ENCODE data around the gene C3orf49. TPM values are rescaled to one million over a fixed set of nuclear protein-coding genes. Genes with fewer than 3 reads are reported as not detected.
A peak's percentile ranks its signal among the peaks of the same experiment; 100 is the strongest.

The C3orf49 gene
- total and polyA plus RNA-seq, 8 donors: 0.66 to 1.3 (median 1.0) TPM; not detected in 2

GRCh38 chr3:63808633-63809032 lies 10.5 kb upstream of the C3orf49 start:
- peak overlapping the region in 1 of 2 donors; percentile 78 for H3K27ac ChIP-seq
- intact Hi-C loops (cut with DNase I): no loop called here
- no peaks in the 10 kb centered on the region for H3K27me3 ChIP-seq
- no peak overlapping the region for H3K4me3 ChIP-seq
- ATAC-seq: no peak
- no peaks in the 10 kb centered on the region for H3K36me3 ChIP-seq
- no peaks in the 10 kb centered on the region for H3K9me3 ChIP-seq
- H3K4me1 ChIP-seq: no peaks in the 10 kb centered on the region
- no peak for TF ChIP-seq CTCF (IDR thresholded peaks at IDR 0.05)
- DNase-seq: no peak

- Histone ChIP-seq H3K27ac (no peak overlapping the region), H3K27me3 (no peaks in the 10 kb centered on the region), H3K4me1 (no peaks in the 10 kb centered on the region), H3K9me3 (no peaks in the 10 kb centered on the region), H3K4me3 (no peak overlapping the region), H3K36me3 (no peaks in the 10 kb centered on the region)
- ATAC-seq (no peak), DNase-seq (no peak)
- no peak for TF ChIP-seq CTCF (IDR thresholded peaks at IDR 0.05)
- intact Hi-C loops (cut with DNase I): no loop called here
These were observed 9.5 kb upstream of the C3orf49 start for GRCh38 chr3:63809607-63810006.

GRCh38 chr3:63814237-63814636 lies 4.9 kb upstream of the C3orf49 start:
- peaks cover 0 to 4% of the 10 kb centered on the region in 2 donors for H3K4me1 ChIP-seq
- no peaks in the 10 kb centered on the region for H3K9me3 ChIP-seq
- no peaks in the 10 kb centered on the region for H3K36me3 ChIP-seq
- no peak for TF ChIP-seq CTCF (IDR thresholded peaks at IDR 0.05)
- H3K27me3 ChIP-seq: no peaks in the 10 kb centered on the region
- intact Hi-C loops (cut with DNase I): no loop called here
- no peak overlapping the region for H3K4me3 ChIP-seq
- no peak for ATAC-seq
- no peak overlapping the region for H3K27ac ChIP-seq
- DNase-seq: no peak

DNA sequence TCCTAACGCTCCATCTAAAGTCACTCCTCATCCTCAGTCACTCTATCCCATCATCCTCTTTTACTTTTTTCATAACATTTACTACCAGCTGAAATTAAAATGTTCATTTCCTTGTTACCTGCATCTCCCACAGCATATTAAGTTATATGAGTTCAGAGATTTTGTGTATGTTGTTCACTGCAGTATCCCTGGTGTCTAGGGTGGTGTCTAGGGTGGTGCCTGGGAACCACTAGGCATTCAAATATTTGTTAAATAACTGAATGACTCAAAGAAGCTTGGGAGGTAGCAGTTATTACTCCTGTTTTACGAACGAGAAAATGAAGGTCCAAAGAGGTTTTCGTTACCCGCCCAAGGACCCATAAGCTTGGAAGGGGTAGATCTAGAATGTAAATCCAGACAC lies 1.9 kb upstream of the C3orf49 start:
- no peak for TF ChIP-seq CTCF (IDR thresholded peaks at IDR 0.05)
- H3K9me3 ChIP-seq: no peaks in the 10 kb centered on the region
- H3K4me1 ChIP-seq: peaks cover 0 to 4% of the 10 kb centered on the region in 2 donors
- intact Hi-C loops (cut with DNase I): loop anchor here in 1 of 2 donors (5.0 kb wide), 1 partner anchor 465 kb away; no protein-coding TSS in a partner anchor
- no peak overlapping the region for H3K27ac ChIP-seq
- no peak overlapping the region for H3K4me3 ChIP-seq
- no peaks in the 10 kb centered on the region for H3K27me3 ChIP-seq
- no peaks in the 10 kb centered on the region for H3K36me3 ChIP-seq
- DNase-seq: no peak
- no peak for ATAC-seq

DNA sequence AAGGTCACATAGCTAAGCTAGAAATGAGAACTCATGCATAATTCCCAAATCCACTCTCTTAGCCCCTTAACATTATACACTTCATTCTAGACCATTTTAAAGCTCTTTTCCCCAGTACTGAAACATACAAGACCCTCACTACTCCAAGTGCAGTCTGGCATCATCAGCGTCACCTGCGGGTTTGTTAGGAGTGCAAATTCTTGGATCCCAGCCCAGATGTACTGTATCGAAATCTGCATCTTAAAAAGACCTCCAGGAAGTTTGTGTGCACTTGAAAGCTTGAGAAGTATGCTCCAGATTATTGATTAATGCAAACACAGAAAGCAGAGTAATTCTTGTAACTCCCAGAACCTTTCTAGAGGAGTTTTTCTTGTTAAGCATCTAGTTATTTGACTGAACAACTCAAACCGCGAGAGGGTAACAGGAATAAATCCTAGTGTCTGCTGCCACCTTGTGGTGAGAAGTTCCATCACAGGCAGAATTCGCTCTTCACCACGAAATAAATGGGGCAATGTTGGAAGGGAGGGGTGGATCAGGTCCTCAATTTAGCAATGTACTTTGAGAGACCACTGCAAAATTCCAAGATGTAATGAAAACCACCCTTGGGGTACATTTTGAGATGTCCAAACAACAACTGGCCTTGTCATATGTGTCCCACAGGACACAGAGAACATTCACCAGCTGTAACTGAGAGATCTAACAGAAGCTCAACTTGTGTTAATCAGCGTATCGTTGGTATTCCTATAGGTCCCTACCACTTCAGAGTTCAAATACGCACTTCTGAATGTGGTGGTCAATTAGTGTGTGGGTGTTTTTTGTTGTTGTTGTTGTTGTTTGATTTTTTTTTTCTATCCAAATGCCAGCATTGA lies 583 bp upstream of the C3orf49 start:
- peak; percentile 81 to 87 for TF ChIP-seq CTCF (IDR thresholded peaks at IDR 0.05)
- intact Hi-C loops (cut with DNase I): loop anchor here in 1 of 2 donors (5.0 kb wide), 1 partner anchor 466 kb away; no protein-coding TSS in a partner anchor
- DNase-seq: peak in 3 of 4 donors; percentile 40 to 72 (median 60)
- ATAC-seq: peak; percentile 94
- no peaks in the 10 kb centered on the region for H3K9me3 ChIP-seq
- no peaks in the 10 kb centered on the region for H3K36me3 ChIP-seq
- H3K27me3 ChIP-seq: no peaks in the 10 kb centered on the region
- no peak overlapping the region for H3K27ac ChIP-seq
- H3K4me1 ChIP-seq: peaks cover 0 to 4% of the 10 kb centered on the region in 2 donors
- H3K4me3 ChIP-seq: no peak overlapping the region
